Measurements from ENCODE around the gene CTNND2.
"Not testable (repeated sequence)": the region's sequence is repeated elsewhere in the genome, so short reads cannot be mapped to it uniquely, and the experiment has no call there.

The CTNND2 gene

GRCh38 chr5:11334404-11334803 lies 569.8 kb downstream of the CTNND2 start:
- Histone ChIP-seq H3K4me3 (ENCODE audit: insufficient read depth, low read depth, low read length) (no peak overlapping the region), H3K27ac (ENCODE audit: insufficient read depth, low read depth, low read length, poor library complexity, severe bottlenecking) (no peak overlapping the region), H3K9me3 (ENCODE audit: control insufficient read depth, low read length) (no peaks in the 10 kb centered on the region), H3K27me3 (ENCODE audit: control insufficient read depth, insufficient read depth, low read length, poor library complexity, severe bottlenecking) (no peaks in the 10 kb centered on the region), H3K36me3 (ENCODE audit: control insufficient read depth, insufficient read depth, low read length) (no peaks in the 10 kb centered on the region), H3K4me1 (ENCODE audit: control insufficient read depth, insufficient read depth, low read length) (no peaks in the 10 kb centered on the region)
- 85 to 87% methylated on average over 3 of the region's 3 CpGs for WGBS, 2 experiments

GRCh38 chr5:11329679-11330078 lies 574.6 kb downstream of the CTNND2 start:
- Histone ChIP-seq H3K36me3 (ENCODE audit: control insufficient read depth, insufficient read depth, low read length) (no peaks in the 10 kb centered on the region), H3K27ac (ENCODE audit: insufficient read depth, low read depth, low read length, poor library complexity, severe bottlenecking) (no peak overlapping the region), H3K27me3 (ENCODE audit: control insufficient read depth, insufficient read depth, low read length, poor library complexity, severe bottlenecking) (no peaks in the 10 kb centered on the region), H3K9me3 (ENCODE audit: control insufficient read depth, low read length) (no peaks in the 10 kb centered on the region), H3K4me3 (ENCODE audit: insufficient read depth, low read depth, low read length) (no peak overlapping the region), H3K4me1 (ENCODE audit: control insufficient read depth, insufficient read depth, low read length) (peaks cover 9% of the 10 kb centered on the region)
- WGBS, 2 experiments: 91 to 93% methylated on average over 5 of the region's 5 CpGs

GRCh38 chr5:11324521-11325289 lies 579.5 kb downstream of the CTNND2 start:
- Histone ChIP-seq H3K4me3 (ENCODE audit: insufficient read depth, low read depth, low read length) (no peak overlapping the region), H3K9me3 (ENCODE audit: control insufficient read depth, low read length) (no peaks in the 10 kb centered on the region), H3K4me1 (ENCODE audit: control insufficient read depth, insufficient read depth, low read length) (peaks cover 17% of the 10 kb centered on the region), H3K27me3 (ENCODE audit: control insufficient read depth, insufficient read depth, low read length, poor library complexity, severe bottlenecking) (no peaks in the 10 kb centered on the region), H3K36me3 (ENCODE audit: control insufficient read depth, insufficient read depth, low read length) (no peaks in the 10 kb centered on the region), H3K27ac (ENCODE audit: insufficient read depth, low read depth, low read length, poor library complexity, severe bottlenecking) (no peak overlapping the region)
- 81 to 86% methylated on average over 5 of the region's 5 CpGs for WGBS, 2 experiments

- 93 to 95% methylated on average over 4 of the region's 4 CpGs for WGBS, 2 experiments
- Histone ChIP-seq H3K9me3 (ENCODE audit: control insufficient read depth, low read length) (no peaks in the 10 kb centered on the region), H3K27me3 (ENCODE audit: control insufficient read depth, insufficient read depth, low read length, poor library complexity, severe bottlenecking) (no peaks in the 10 kb centered on the region), H3K36me3 (ENCODE audit: control insufficient read depth, insufficient read depth, low read length) (no peaks in the 10 kb centered on the region), H3K27ac (ENCODE audit: insufficient read depth, low read depth, low read length, poor library complexity, severe bottlenecking) (no peak overlapping the region), H3K4me1 (ENCODE audit: control insufficient read depth, insufficient read depth, low read length) (peaks cover 17% of the 10 kb centered on the region), H3K4me3 (ENCODE audit: insufficient read depth, low read depth, low read length) (no peak overlapping the region)
Measured at GRCh38 chr5:11323761-11324160, 580.5 kb downstream of the CTNND2 start.

GRCh38 chr5:11322133-11322532 lies 582.1 kb downstream of the CTNND2 start:
- 96 to 100% methylated on average over 2 of the region's 2 CpGs for WGBS, 2 experiments
- no peak overlapping the region for H3K4me3 ChIP-seq (ENCODE audit: insufficient read depth, low read depth, low read length)
- H3K27ac ChIP-seq (ENCODE audit: insufficient read depth, low read depth, low read length, poor library complexity, severe bottlenecking): no peak overlapping the region
- no peaks in the 10 kb centered on the region for H3K9me3 ChIP-seq (ENCODE audit: control insufficient read depth, low read length)
- no peaks in the 10 kb centered on the region for H3K27me3 ChIP-seq (ENCODE audit: control insufficient read depth, insufficient read depth, low read length, poor library complexity, severe bottlenecking)
- H3K4me1 ChIP-seq (ENCODE audit: control insufficient read depth, insufficient read depth, low read length): peaks cover 17% of the 10 kb centered on the region
- H3K36me3 ChIP-seq (ENCODE audit: control insufficient read depth, insufficient read depth, low read length): no peaks in the 10 kb centered on the region

GRCh38 chr5:11319836-11320580 lies 584.2 kb downstream of the CTNND2 start:
- H3K27me3 ChIP-seq (ENCODE audit: control insufficient read depth, insufficient read depth, low read length, poor library complexity, severe bottlenecking): no peaks in the 10 kb centered on the region
- no peaks in the 10 kb centered on the region for H3K36me3 ChIP-seq (ENCODE audit: control insufficient read depth, insufficient read depth, low read length)
- WGBS, 2 experiments: 94 to 98% methylated on average over 6 to 7 of the region's 7 CpGs
- H3K27ac ChIP-seq (ENCODE audit: insufficient read depth, low read depth, low read length, poor library complexity, severe bottlenecking): no peak overlapping the region
- H3K4me1 ChIP-seq (ENCODE audit: control insufficient read depth, insufficient read depth, low read length): peaks cover 11% of the 10 kb centered on the region
- H3K4me3 ChIP-seq (ENCODE audit: insufficient read depth, low read depth, low read length): no peak overlapping the region
- no peaks in the 10 kb centered on the region for H3K9me3 ChIP-seq (ENCODE audit: control insufficient read depth, low read length)

GRCh38 chr5:11313694-11314093 lies 590.6 kb downstream of the CTNND2 start:
- 90 to 95% methylated on average over 7 of the region's 7 CpGs for WGBS, 2 experiments
- H3K4me1 ChIP-seq (ENCODE audit: control insufficient read depth, insufficient read depth, low read length): not testable (repeated sequence)

GRCh38 chr5:11311731-11312130 lies 592.5 kb downstream of the CTNND2 start:
- H3K27ac ChIP-seq (ENCODE audit: insufficient read depth, low read depth, low read length, poor library complexity, severe bottlenecking): no peak overlapping the region

More at GRCh38 chr5:11313694-11314093, 590.6 kb downstream of the CTNND2 start:
- not testable (repeated sequence) for H3K4me3 ChIP-seq (ENCODE audit: insufficient read depth, low read depth, low read length); H3K36me3 ChIP-seq (ENCODE audit: control insufficient read depth, insufficient read depth, low read length); H3K27ac ChIP-seq (ENCODE audit: insufficient read depth, low read depth, low read length, poor library complexity, severe bottlenecking); H3K9me3 ChIP-seq (ENCODE audit: control insufficient read depth, low read length); H3K27me3 ChIP-seq (ENCODE audit: control insufficient read depth, insufficient read depth, low read length, poor library complexity, severe bottlenecking)

GRCh38 chr5:11311272-11311671 lies 593.0 kb downstream of the CTNND2 start:
- no peak overlapping the region for H3K4me3 ChIP-seq (ENCODE audit: insufficient read depth, low read depth, low read length)
- WGBS, 2 experiments: 88 to 94% methylated on average over 1 of the region's 1 CpG
- no peaks in the 10 kb centered on the region for H3K9me3 ChIP-seq (ENCODE audit: control insufficient read depth, low read length)
- H3K27ac ChIP-seq (ENCODE audit: insufficient read depth, low read depth, low read length, poor library complexity, severe bottlenecking): no peak overlapping the region
- no peaks in the 10 kb centered on the region for H3K4me1 ChIP-seq (ENCODE audit: control insufficient read depth, insufficient read depth, low read length)
- no peaks in the 10 kb centered on the region for H3K36me3 ChIP-seq (ENCODE audit: control insufficient read depth, insufficient read depth, low read length)
- H3K27me3 ChIP-seq (ENCODE audit: control insufficient read depth, insufficient read depth, low read length, poor library complexity, severe bottlenecking): no peaks in the 10 kb centered on the region

More at GRCh38 chr5:11311731-11312130, 592.5 kb downstream of the CTNND2 start:
- Histone ChIP-seq H3K36me3 (ENCODE audit: control insufficient read depth, insufficient read depth, low read length) (no peaks in the 10 kb centered on the region), H3K9me3 (ENCODE audit: control insufficient read depth, low read length) (no peaks in the 10 kb centered on the region), H3K4me3 (ENCODE audit: insufficient read depth, low read depth, low read length) (no peak overlapping the region), H3K27me3 (ENCODE audit: control insufficient read depth, insufficient read depth, low read length, poor library complexity, severe bottlenecking) (no peaks in the 10 kb centered on the region), H3K4me1 (ENCODE audit: control insufficient read depth, insufficient read depth, low read length) (no peaks in the 10 kb centered on the region)
- 77 to 81% methylated on average over 3 of the region's 3 CpGs for WGBS, 2 experiments

GRCh38 chr5:11310158-11310557 lies 594.1 kb downstream of the CTNND2 start:
- 85 to 88% methylated on average over 2 of the region's 2 CpGs for WGBS, 2 experiments
- H3K9me3 ChIP-seq (ENCODE audit: control insufficient read depth, low read length): no peaks in the 10 kb centered on the region
- H3K27ac ChIP-seq (ENCODE audit: insufficient read depth, low read depth, low read length, poor library complexity, severe bottlenecking): no peak overlapping the region
- H3K4me3 ChIP-seq (ENCODE audit: insufficient read depth, low read depth, low read length): no peak overlapping the region
- H3K36me3 ChIP-seq (ENCODE audit: control insufficient read depth, insufficient read depth, low read length): no peaks in the 10 kb centered on the region
- H3K27me3 ChIP-seq (ENCODE audit: control insufficient read depth, insufficient read depth, low read length, poor library complexity, severe bottlenecking): no peaks in the 10 kb centered on the region
- no peaks in the 10 kb centered on the region for H3K4me1 ChIP-seq (ENCODE audit: control insufficient read depth, insufficient read depth, low read length)
